Activated naive CD4-positive, alpha-beta T cell treated with anti-CD3 and anti-CD28 coated beads, Interleukin-2, amount 50 U/mL, for 24 hours (primary cell): Measurements from ENCODE around the gene HES7.

Experiments
- H3K27ac Mint-ChIP-seq: one replicate; pipeline ENCODE4 v1.8.0; 2021; ENCODE audit warnings: mild to moderate bottlenecking, mixed read lengths
- H3K27me3 Mint-ChIP-seq: one replicate; pipeline ENCODE4 v1.8.0; 2021; ENCODE audit warnings: mixed read lengths
- H3K36me3 Mint-ChIP-seq: one replicate; pipeline ENCODE4 v1.8.0; 2021; ENCODE audit warnings: mixed read lengths
- H3K4me1 Mint-ChIP-seq: one replicate; pipeline ENCODE4 v1.8.0; 2021; ENCODE audit warnings: mixed read lengths
- H3K4me3 Mint-ChIP-seq: one replicate; pipeline ENCODE4 v1.8.0; 2021; ENCODE audit warnings: mild to moderate bottlenecking, mixed read lengths
- H3K9me3 Mint-ChIP-seq: one replicate; pipeline ENCODE4 v1.8.0; 2021; ENCODE audit warnings: mixed read lengths

HES7 gene

DNA sequence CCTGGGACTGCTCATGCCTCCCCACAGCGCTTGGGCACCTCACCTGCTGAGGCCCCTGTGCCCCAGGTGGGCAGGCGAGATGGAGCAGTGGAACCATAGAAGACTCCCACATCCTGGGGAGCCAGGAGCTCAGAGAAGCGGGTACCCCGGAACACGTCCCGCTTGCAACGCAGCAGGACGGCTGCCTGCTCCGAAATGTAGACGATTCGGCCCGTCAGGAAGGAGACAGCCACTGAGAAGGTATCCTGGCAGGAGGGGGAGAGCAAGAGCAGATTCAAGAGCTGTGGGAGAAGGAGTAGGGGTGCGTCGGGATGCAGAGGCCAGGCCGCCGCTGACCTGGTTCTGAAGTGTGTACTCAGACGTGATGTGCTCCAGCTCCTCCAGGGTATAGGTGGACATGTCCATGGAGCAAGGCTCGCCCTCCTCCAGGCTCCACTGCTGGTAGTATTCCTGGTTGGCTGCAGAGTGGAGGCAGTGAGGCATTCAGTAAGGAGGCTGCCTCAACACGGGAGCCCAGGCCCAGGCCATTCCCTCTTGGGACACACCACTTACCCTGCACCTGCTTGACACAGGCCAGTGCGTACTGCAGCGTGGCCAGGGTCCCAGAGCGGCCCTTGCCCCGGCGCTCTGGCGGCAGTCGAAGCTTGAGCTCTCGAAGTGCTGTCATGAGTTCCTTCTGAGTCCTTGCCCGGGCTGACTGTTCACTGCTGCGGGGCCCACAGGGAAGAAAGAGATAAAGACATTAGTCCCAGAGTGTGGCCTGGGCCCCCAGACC, 25.7 kb upstream of the HES7 start:
- H3K4me3 Mint-ChIP-seq: peak overlapping the region; percentile 57
- H3K27ac Mint-ChIP-seq: no peak overlapping the region
- peaks cover 16% of the 10 kb centered on the region for H3K36me3 Mint-ChIP-seq

DNA sequence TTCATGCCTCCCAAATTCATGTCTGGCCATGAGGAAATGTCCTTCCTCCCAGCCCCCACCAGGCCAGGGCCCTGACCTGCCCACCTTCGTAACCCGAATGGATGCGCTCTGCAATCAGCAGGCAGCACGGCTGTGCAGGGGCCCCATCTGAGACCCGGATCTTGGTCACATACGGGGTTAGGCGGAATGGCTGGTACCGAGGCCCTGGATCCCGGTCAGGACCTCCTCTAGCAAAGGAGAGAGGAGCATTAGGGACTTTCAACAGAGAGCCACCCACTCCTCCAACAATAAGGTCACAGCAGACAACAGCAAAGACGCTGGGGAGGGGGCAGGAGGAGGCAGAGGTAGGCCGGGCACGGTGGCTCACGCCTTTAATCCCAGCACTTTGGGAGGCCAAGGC, 24.7 kb upstream of the HES7 start:
- peaks cover 16% of the 10 kb centered on the region for H3K36me3 Mint-ChIP-seq

More for the DNA sequence above, 25.7 kb upstream of the HES7 start:
- H3K4me1 Mint-ChIP-seq: peaks cover 32% of the 10 kb centered on the region
- no peaks in the 10 kb centered on the region for H3K27me3 Mint-ChIP-seq
- no peaks in the 10 kb centered on the region for H3K9me3 Mint-ChIP-seq

DNA sequence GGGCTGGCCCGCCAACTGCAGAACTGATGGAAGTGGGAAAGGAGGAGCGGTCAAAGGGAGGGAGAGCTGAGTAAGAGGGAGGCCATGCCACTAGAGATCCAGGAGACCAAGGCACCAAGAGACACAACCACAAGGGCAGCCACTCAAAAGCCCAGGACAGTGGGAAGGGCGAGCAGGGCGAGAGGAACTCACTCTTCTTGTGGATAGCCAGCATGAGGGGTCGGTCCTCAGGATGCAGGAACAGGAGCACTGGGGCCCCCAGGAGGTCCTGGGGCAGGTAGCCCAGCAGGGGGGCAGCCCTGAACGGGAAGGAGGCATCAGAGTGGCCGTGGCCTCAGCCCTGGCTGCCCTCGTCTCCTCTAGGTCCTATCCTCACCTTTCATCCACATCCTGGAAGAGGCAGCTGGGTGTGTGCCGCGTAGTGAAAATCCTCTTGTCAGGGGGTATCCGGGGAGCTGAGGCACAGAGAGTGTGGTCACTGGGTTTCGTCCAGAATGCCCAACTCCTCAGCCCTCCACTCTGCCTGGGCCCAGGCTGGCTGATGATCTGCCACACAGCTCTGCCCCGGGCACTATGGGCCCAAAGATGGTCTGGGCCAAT, 24.0 kb upstream of the HES7 start:
- Mint-ChIP-seq H3K27me3 (no peaks in the 10 kb centered on the region), H3K9me3 (no peaks in the 10 kb centered on the region), H3K4me1 (peaks cover 32% of the 10 kb centered on the region), H3K27ac (peak overlapping the region; percentile 51), H3K36me3 (peaks cover 16% of the 10 kb centered on the region), H3K4me3 (no peak overlapping the region)

More for the DNA sequence above, 24.7 kb upstream of the HES7 start:
- Mint-ChIP-seq H3K4me3 (no peak overlapping the region), H3K27ac (no peak overlapping the region), H3K4me1 (peaks cover 32% of the 10 kb centered on the region), H3K9me3 (no peaks in the 10 kb centered on the region), H3K27me3 (no peaks in the 10 kb centered on the region)

DNA sequence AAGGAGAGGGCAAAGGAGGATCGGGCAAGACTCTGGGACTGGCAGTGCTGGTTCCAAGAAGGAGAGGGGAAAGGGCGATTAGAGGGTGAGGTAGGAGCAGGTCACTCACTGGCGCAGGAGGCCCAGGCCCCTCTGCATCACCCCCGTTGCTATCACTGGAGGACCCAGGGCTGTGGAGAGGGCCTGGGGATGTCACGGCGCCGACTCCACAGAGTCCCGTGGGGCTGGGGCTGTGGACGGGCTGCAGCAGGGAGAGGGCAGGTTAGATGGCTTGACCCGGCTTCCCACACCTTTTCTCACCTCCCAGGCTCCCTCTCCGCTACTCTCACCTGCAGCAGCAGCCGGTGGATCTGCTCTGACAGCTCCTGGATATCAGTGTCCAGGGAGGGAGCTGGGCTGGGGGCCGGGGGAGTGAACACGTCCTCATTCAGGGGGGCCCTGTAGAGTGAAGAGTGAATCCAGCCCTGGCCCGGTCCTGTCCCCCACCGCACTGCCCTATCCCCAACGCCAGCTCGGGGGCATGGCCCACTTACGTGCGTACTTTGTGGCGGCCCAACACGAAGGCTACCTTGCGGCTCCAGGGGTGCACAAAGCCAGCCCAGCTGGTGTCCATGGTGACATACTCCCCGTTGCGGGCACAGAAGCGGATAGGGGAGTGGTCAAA, 23.4 kb upstream of the HES7 start:
- Mint-ChIP-seq H3K4me3 (no peak overlapping the region), H3K27me3 (no peaks in the 10 kb centered on the region), H3K4me1 (peaks cover 32% of the 10 kb centered on the region), H3K9me3 (no peaks in the 10 kb centered on the region), H3K36me3 (peaks cover 14% of the 10 kb centered on the region), H3K27ac (peak overlapping the region; percentile 51)

DNA sequence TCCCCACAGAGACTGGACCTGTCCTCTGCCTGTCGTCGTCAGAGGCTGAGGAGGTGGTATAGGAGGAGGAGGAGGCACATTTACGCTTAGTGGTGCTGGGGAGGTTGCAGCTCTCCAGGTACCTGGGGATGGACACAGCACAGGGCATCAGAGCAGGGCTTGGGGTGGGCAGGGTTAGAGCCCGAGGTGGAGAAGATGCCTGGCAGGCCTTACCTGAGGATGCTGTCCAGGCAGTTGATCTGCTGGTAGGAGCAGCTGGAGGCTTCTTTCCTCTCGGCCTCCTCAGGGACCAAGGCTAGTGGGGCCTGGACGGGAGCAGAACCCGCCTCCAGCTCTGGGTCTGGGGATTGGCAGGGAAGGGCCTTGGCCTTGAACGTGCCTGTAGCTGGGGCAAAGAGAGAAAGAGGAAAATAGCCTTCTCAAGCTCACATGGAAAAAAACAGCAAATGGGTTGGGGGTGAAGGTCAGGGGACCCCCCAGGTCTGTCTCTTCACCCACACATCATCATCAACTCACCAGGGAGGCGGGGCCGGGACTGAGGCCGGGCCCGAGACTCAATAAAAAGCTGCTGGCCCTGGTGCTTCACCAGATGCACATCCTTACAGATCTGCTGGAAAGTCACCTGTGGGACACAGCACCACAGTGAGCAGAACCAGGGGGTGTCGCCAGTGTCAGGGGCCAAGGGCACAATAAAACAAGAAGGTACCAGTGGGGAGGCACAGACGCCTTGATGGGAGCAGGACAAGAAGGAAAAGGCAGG, 22.7 kb upstream of the HES7 start:
- Mint-ChIP-seq H3K9me3 (no peaks in the 10 kb centered on the region), H3K36me3 (peaks cover 14% of the 10 kb centered on the region), H3K4me3 (no peak overlapping the region), H3K27me3 (no peaks in the 10 kb centered on the region), H3K27ac (peak overlapping the region; percentile 74), H3K4me1 (peaks cover 28% of the 10 kb centered on the region)

DNA sequence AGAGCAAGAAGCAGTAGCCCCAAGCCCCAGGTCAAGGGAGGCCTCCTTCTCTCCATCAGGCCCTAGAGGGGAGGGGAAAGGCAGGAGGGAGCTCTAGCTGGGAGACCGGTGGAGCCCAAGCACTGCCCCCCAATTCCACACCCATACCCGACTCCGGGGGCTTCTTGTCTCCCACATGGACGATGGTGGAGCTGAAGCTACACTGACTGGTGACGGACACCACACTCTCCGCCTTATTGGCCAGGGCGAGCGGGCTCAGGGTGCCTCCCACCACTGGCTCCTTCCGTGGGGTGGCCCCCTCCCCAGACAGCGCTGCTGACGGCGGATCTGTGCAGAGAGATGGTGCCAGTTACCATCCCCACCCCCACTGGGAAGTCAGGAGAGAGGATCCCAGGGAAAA, 21.9 kb upstream of the HES7 start:
- H3K27ac Mint-ChIP-seq: no peak overlapping the region

DNA sequence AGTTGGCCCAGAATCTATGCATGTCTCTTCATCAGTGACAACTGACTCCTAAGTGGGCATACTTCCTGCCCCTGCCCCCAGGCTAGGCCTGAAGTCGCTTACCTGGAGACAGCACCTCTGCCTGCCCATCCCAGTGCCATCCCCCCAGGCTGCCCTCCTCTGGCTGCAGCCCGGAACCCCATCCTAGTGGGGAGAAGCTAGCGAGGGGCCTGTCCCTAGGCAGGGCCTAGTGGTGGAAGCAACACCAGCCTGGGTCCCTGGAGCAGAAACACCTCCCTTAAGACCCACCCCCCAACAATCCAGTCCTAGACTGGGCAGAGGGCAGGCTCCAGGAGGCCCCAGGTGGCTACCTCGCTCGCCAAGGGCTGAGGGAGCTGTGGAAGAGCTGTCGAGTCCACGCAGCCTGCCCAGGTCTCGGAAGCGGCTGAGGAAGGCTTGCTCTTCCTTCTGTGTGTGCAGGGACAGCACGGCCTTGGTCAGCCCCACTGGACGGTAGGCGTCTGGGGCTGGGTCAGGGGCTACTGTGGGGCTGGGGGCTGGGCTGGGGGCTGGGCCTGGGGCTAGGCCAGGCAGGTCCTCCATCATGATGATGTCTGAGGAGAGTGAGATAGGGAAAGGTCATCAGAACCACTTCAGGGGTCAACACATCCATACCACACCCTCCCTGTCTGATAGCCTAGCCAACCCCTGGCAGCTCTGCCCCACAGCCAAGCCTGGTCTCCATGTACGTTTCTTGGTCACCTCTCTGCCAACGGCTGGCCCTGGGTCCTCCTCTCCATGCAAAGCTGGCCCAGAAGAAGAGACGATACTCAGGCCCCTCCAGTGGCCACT, 20.7 kb upstream of the HES7 start:
- Mint-ChIP-seq H3K36me3 (peaks cover 14% of the 10 kb centered on the region), H3K4me3 (no peak overlapping the region), H3K27me3 (no peaks in the 10 kb centered on the region), H3K9me3 (no peaks in the 10 kb centered on the region), H3K27ac (peak overlapping the region; percentile 41), H3K4me1 (peaks cover 10% of the 10 kb centered on the region)

More for the DNA sequence above, 21.9 kb upstream of the HES7 start:
- H3K9me3 Mint-ChIP-seq: no peaks in the 10 kb centered on the region
- H3K4me1 Mint-ChIP-seq: peaks cover 22% of the 10 kb centered on the region
- no peaks in the 10 kb centered on the region for H3K27me3 Mint-ChIP-seq
- no peak overlapping the region for H3K4me3 Mint-ChIP-seq
- H3K36me3 Mint-ChIP-seq: peaks cover 14% of the 10 kb centered on the region

- Mint-ChIP-seq H3K4me3 (no peak overlapping the region), H3K9me3 (no peaks in the 10 kb centered on the region), H3K27me3 (no peaks in the 10 kb centered on the region), H3K27ac (peak overlapping the region; percentile 77), H3K36me3 (peaks cover 14% of the 10 kb centered on the region), H3K4me1 (peaks cover 6% of the 10 kb centered on the region)
Observed at GRCh38 chr17:8143581-8144400, 19.9 kb upstream of the HES7 start.

- no peaks in the 10 kb centered on the region for H3K9me3 Mint-ChIP-seq
- H3K27me3 Mint-ChIP-seq: no peaks in the 10 kb centered on the region
- peaks cover 6% of the 10 kb centered on the region for H3K4me1 Mint-ChIP-seq
- peaks cover 10% of the 10 kb centered on the region for H3K36me3 Mint-ChIP-seq
- H3K27ac Mint-ChIP-seq: no peak overlapping the region
- no peak overlapping the region for H3K4me3 Mint-ChIP-seq
Observed at GRCh38 chr17:8142887-8143580, 19.1 kb upstream of the HES7 start.

- Mint-ChIP-seq H3K27ac (no peak overlapping the region), H3K4me3 (no peak overlapping the region), H3K4me1 (peaks cover 6% of the 10 kb centered on the region), H3K27me3 (no peaks in the 10 kb centered on the region), H3K9me3 (no peaks in the 10 kb centered on the region), H3K36me3 (peaks cover 8% of the 10 kb centered on the region)
Observed at GRCh38 chr17:8142158-8142886, 18.4 kb upstream of the HES7 start.

DNA sequence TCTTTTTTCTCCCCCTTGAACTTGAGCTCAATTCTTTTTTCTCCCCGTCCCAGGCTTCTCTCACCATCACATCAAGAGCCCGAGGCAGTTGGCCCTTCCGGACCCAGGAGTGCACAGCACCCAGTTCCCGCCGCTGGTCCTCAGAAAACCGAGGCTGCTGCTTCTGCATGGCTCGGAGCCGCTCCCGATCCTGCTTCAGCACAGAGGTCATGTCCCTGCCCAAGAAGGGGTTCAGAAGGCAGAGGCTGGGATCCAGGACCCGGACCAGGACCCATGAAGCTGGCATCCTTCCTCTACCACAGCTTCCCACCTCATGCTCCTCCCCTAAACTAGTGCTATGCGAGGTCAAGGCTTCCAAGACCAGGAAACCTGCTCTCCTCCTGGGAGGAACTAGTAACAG, 17.8 kb upstream of the HES7 start:
- Mint-ChIP-seq H3K27me3 (no peaks in the 10 kb centered on the region), H3K4me1 (peaks cover 4% of the 10 kb centered on the region), H3K27ac (peak overlapping the region; percentile 30), H3K36me3 (peaks cover 6% of the 10 kb centered on the region), H3K4me3 (no peak overlapping the region), H3K9me3 (no peaks in the 10 kb centered on the region)

DNA sequence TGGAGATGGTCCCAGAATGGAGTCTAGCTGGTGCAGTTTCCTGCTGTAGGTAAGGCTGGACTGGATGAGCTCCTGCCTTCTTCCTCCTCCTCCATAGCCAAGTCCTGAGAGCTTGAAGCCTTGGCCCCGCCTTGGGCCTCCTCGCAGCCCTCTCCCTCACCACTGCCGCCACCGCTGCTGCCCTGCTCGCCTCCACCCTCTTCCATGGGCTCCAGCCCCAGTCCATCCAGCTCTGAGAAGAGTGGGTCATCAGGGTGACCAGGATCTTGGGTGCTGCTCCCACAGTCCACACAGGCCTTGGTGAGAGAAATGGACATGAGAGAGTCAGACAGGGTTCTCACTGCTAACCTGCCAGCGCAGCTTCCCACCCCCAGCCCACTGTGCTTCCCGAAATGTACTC, 17.1 kb upstream of the HES7 start:
- H3K27ac Mint-ChIP-seq: no peak overlapping the region
- no peak overlapping the region for H3K4me3 Mint-ChIP-seq
- no peaks in the 10 kb centered on the region for H3K9me3 Mint-ChIP-seq
- H3K27me3 Mint-ChIP-seq: no peaks in the 10 kb centered on the region
- H3K36me3 Mint-ChIP-seq: no peaks in the 10 kb centered on the region
- no peaks in the 10 kb centered on the region for H3K4me1 Mint-ChIP-seq
